HUES48 (cell line): Measurements from ENCODE around the gene EMC6.
A peak's percentile ranks its signal among the peaks of the same experiment; 100 is the strongest.

ENCODE experiments used
- H3K27ac ChIP-seq: one replicate; pipeline ENCODE4 v1.7.0; 2013; ENCODE audit warnings: low read depth, low read length, inconsistent platforms
- H3K27me3 ChIP-seq: 2 replicates; pipeline ENCODE4 v1.6.1; 2013; ENCODE audit warnings: mild to moderate bottlenecking, low read length; ENCODE audit not compliant: control insufficient read depth, insufficient read depth
- H3K36me3 ChIP-seq: 2 replicates; pipeline ENCODE4 v1.6.1; 2013; ENCODE audit warnings: low read length; ENCODE audit not compliant: control insufficient read depth, insufficient read depth
- H3K4me1 ChIP-seq: 2 replicates; pipeline ENCODE4 v1.6.1; 2013; ENCODE audit warnings: mild to moderate bottlenecking, low read length; ENCODE audit not compliant: control insufficient read depth, insufficient read depth
- H3K4me3 ChIP-seq: 2 replicates; pipeline ENCODE4 v1.5.1; 2013; ENCODE audit warnings: mild to moderate bottlenecking, low read depth, low read length
- H3K9ac ChIP-seq: 2 replicates; pipeline ENCODE4 v1.6.1; 2013; ENCODE audit warnings: mild to moderate bottlenecking, low read depth, low read length, moderate library complexity
- H3K9me3 ChIP-seq: 2 replicates; pipeline ENCODE4 v1.6.1; 2013; ENCODE audit warnings: low read length; ENCODE audit not compliant: control insufficient read depth, insufficient read depth

The EMC6 gene

DNA sequence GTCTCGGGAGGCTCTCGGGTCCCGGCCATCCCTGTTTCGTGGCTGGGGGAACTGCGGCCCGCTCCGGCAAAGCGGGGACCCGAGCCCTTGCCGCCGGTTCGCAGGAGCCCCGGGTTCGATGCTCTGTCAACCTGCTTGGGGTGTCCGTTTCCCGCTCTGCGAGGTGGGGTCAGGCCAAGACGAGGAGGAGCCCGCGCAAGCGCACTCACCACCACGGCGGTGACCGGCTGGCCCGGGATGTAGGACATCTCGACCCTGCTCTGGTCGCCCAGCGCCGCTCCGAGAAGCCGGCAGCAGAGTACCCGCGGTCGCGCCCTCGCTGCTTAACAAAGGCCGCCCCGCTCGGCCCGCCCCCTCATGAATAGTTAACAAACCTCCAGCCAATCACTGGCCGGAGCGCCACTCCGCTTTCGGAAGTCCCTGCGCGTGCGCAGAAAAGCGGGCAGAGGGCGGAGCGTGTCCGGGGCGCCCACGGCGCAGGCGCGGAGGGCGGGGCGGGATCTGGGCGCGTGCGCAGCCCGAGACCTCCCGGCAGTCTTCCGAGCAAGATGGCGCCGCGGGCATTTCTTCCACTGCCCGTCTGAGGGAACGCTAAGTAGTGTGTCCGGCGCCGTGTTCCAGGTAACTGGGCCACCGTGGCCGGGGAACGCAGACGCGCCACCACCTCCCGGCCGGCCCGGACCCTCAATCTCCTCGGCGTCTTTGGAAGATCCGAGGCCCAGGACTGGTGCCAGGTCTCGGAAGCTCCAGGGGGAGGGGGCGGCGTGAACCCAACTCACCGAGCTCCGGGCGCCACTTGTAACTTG, at the start of gene EMC6, which contains the start of gene TAX1BP3:
Gene EMC6, plus strand, starts transcription at position 534 of the 806 bp plus-strand sequence. CDS start 335 bp downstream, outside the sequence.
Gene TAX1BP3, minus strand, starts transcription at position 300 of the 806 bp plus-strand sequence. Its CDS starts 52 bp downstream, at position 248.
- Histone ChIP-seq H3K36me3 (peaks cover 18% of the 10 kb centered on the region; the same call in 1 of the 2 replicates), H3K9me3 (no peaks in the 10 kb centered on the region), H3K27ac (peak within 1 kb of the TSS; percentile 99), H3K4me1 (peaks cover 8% of the 10 kb centered on the region; the same call in 1 of the 2 replicates), H3K4me3 (peak within 1 kb of the TSS; percentile 87), H3K27me3 (no peaks in the 10 kb centered on the region), H3K9ac (peak within 1 kb of the TSS; percentile 91)

DNA sequence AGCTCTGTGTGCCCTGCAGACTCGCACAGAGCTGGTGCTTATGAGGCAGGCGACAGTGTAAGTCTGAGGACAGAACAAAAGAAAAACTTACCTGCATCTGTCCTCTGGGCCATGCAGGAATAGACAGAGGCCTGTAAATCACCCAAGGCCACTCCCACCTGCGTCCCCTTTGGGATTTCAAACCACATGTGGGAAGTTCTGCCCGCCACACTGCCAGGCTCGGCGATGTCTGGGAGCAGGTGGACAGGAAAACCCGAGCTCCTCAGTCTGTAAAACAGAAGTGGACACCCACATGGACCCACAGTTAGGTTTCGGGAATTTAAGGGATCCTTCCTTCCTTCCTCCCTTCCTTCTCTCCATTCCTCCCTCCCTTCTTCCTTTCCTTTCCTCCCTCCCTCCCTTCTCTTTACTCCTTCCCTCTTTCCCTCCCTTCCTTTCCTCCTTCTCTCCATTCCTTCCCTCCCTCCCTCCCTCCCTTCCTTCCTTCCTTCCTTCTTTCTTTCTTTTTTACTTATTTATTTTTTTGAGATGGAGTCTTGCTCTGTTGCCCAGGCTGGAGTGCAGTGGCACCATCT, 47.4 kb upstream of the EMC6 start:
- Histone ChIP-seq H3K9ac (no peak overlapping the region), H3K36me3 (peaks cover 74% of the 10 kb centered on the region), H3K9me3 (no peaks in the 10 kb centered on the region), H3K4me1 (no peaks in the 10 kb centered on the region), H3K4me3 (no peak overlapping the region), H3K27ac (no peak overlapping the region), H3K27me3 (no peaks in the 10 kb centered on the region)

DNA sequence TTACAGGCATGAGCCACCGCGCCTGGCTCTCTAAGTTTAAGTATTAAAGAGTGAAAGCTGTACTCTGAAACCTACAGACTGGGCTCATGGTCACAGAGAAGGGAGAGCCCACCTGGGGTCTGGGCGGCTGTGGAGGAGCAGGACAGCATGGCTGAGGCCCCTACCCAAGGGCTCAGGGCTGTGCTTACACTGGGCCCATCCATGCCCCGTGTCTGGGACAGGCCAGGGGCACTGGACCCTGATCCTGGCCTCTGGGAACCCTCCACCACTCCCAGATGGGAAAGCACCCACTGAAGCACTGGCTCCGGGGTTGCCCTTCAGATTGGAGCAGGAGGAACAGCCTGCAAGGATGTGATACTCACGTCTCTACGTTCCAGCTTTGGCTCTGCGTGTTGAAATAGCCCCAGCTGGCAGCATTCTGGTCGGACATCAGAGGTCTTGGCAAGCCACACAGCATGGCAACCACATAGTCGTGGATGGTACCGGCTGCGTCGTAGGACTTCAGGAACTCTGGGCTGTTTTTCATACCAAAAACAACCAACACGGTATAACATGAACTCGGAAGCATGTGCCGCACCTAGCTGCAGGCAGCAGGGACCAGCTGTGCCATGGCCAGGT, 45.5 kb upstream of the EMC6 start:
- peaks cover 75% of the 10 kb centered on the region for H3K36me3 ChIP-seq

DNA sequence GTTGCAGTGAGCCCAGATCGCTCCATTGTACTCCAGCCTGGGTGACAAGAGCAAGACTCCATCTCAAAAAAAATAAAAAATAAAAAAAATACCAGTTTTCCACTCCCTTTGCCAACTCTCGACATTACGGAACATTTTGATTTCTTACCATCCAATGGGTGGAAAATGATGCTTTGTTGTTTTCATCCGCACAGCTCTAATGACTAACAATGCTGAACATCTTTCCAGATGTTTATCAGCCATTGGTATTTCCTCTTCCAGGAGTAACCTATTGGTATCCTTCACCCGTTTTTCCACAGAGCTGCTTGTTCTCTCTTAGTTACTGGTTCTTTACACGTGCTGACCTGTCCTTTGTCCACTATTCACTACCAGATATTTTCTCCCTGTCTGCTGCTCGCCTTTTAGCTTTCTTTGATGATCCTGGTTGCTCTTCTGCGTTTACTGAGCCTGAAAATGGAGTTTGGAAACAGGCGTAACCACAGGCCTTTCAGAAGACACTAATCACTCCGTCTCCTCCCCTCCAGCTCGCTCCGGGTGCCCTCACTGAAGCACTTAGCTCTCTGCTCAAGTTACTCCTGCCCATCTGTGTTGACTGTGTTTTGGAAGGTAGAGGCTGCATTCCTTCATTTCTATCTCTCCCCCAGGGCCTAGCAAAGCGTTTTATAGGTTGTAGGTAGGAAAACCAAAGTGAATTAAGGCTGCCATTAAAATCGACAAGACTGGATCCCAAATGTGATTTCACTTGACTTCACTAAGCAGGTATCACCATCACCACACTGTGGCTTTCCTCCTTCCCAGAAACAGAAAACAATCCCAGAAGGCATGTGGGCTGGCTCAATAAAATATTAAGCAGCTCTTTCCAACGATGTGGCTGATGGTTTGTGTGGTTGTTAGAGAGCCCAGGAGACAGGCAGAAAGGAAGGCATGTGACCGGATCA, 41.5 kb upstream of the EMC6 start:
- no peaks in the 10 kb centered on the region for H3K4me1 ChIP-seq
- no peaks in the 10 kb centered on the region for H3K27me3 ChIP-seq
- no peak overlapping the region for H3K9ac ChIP-seq
- H3K27ac ChIP-seq = no peak overlapping the region
- peaks cover 71% of the 10 kb centered on the region for H3K36me3 ChIP-seq
- H3K9me3 ChIP-seq = no peaks in the 10 kb centered on the region
- no peak overlapping the region for H3K4me3 ChIP-seq

More for the DNA sequence above, 45.5 kb upstream of the EMC6 start:
- H3K9ac ChIP-seq = no peak overlapping the region
- no peaks in the 10 kb centered on the region for H3K4me1 ChIP-seq
- no peaks in the 10 kb centered on the region for H3K9me3 ChIP-seq
- H3K4me3 ChIP-seq = no peak overlapping the region
- no peaks in the 10 kb centered on the region for H3K27me3 ChIP-seq
- no peak overlapping the region for H3K27ac ChIP-seq

DNA sequence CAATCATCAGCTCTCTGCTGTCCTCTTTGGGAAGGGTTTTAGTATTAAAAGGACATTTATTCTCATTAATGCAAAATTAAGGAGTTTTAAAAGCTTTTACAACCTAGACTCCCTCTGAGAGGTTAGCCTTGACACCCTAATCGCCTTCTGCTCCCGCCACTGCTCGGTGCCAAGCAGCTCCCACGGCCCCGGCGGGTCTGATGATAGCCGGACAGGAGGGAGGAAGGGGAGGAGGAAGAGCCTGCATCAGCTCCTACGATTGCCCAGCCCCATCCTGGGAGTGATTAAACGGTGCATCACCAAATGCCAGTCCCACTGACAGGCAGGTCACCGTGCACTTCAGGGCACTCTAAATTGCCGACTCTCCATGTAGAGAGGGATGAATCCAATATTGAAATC, 40.8 kb upstream of the EMC6 start:
- Histone ChIP-seq H3K27me3 (no peaks in the 10 kb centered on the region), H3K27ac (no peak overlapping the region), H3K9me3 (no peaks in the 10 kb centered on the region), H3K4me1 (no peaks in the 10 kb centered on the region), H3K4me3 (no peak overlapping the region), H3K9ac (no peak overlapping the region), H3K36me3 (peaks cover 71% of the 10 kb centered on the region)

DNA sequence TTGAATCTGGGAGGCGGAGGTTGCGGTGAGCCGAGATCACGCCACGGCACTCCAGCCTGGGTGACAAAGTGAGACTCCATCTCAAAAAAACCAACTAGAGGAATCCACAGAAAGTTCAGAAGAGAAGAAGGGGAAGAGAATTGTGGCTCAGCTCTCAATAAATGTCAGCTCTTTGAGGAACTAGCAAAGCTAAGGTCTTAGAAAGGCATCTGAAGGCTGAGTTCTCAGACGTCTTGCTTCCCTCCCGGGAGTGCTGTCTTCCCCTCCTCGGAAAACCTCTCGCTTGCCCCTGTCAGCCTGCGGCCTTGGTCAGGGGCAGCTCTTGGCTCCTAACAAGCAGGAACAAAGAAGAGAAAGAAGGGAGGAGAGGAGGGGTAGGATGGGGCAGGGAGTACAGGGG, 37.8 kb upstream of the EMC6 start:
- Histone ChIP-seq H3K9me3 (no peaks in the 10 kb centered on the region), H3K4me1 (no peaks in the 10 kb centered on the region), H3K36me3 (peaks cover 50% of the 10 kb centered on the region), H3K9ac (no peak overlapping the region), H3K4me3 (no peak overlapping the region), H3K27ac (no peak overlapping the region), H3K27me3 (no peaks in the 10 kb centered on the region)

DNA sequence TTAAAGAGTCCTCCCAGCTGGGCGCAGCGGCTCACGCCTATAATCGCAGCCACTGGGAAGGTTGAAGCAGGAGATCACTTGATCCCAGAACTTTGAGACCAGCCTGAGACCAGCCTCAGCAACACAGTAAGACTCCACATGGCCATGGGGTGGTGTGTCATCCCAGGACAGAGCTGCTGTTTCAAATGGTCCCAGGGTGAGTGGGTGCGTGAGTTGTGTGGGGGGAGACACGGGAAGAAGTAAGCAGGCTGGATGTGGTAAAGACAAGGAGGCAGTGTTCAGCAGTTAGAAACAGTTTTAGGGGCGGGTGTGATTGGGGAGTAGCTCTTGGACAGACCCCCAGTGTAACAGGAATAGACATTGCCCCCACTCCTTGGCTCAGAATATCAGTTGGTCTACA, 36.3 kb upstream of the EMC6 start:
- no peak overlapping the region for H3K27ac ChIP-seq
- H3K36me3 ChIP-seq = peaks cover 39% of the 10 kb centered on the region
- H3K4me1 ChIP-seq = no peaks in the 10 kb centered on the region
- no peaks in the 10 kb centered on the region for H3K9me3 ChIP-seq
- no peak overlapping the region for H3K9ac ChIP-seq
- H3K4me3 ChIP-seq = no peak overlapping the region
- H3K27me3 ChIP-seq = no peaks in the 10 kb centered on the region

DNA sequence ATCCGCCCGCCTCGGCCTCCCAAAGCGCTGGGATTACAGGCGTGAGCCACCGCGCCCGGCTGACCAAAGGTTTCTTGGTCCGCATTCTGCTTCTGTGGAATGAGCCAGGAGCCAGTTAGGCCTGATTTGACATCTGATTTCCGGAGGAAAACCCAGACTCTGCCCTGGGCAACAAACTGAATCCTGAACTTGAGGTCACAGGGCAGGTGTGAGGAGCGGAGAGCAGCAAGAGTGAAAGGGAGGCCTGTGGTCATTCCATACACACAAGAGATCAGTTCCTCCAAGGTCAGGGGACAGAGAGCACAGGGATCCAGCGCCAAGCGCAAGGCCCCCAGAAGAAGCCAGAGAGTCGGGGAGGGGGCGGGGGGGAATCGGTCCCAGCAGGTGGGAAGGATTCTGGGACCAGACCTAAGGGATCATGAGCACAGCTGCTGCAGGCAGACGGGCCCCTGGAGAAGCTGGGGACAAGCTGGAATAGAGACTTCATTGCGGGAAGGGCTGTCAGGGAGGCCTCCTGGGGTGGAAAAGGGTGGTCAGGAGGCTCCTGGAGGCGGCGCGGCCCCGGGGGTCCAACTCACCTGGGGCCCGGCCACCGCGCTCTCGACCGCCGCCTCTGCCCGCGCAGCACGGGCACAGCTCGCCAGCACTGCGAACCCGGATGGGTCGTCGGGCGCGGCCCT, 33.0 kb upstream of the EMC6 start:
- H3K27ac ChIP-seq = peak overlapping the region; percentile 68
- peak overlapping the region; percentile 67 for H3K9ac ChIP-seq
- peaks cover 5% of the 10 kb centered on the region; the same call in 1 of the 2 replicates for H3K4me1 ChIP-seq
- H3K27me3 ChIP-seq = no peaks in the 10 kb centered on the region
- no peaks in the 10 kb centered on the region for H3K9me3 ChIP-seq
- peak overlapping the region; percentile 88 for H3K4me3 ChIP-seq
- H3K36me3 ChIP-seq = peaks cover 19% of the 10 kb centered on the region

DNA sequence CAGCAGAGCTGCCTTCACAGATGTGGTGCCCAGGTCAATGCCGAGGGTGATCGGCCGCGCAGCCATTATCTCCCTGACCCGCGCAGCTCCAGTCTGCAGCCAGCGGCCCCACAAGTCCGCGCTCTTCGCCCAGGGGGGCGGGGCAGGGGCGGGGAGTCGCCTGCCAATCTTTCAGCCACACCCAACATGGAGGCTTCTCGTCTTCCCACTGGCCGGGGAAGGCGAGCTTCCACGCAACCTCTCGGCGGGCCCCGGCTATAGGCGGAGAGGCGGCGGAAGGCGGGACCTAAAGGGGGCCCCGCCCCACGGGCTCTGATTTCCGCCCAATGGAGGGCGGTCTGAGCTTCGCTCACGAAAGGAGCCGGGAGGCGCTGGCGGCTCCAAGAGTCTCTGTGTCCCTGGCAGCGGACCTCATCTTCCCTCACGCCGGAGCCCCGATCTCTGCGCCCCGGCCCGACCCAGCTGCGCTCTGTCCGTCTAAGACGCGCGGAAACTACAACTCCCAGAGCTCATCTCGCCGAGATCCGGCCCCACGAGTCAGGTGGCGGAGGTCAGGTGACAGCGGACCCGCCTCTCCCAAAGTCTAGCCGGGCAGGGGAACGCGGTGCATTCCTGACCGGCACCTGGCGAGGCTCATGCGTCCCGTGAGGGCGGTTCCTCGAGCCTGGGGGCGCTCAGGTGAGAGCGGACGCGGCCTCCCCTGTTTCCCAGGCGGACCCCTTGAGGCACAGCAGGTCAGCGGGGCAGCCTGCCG, 32.3 kb upstream of the EMC6 start, which contains the start of the genes CTNS and SHPK:
Gene CTNS, plus strand, starts transcription at position 607 of the 754 bp plus-strand sequence. CDS start 3,447 bp downstream, outside the sequence.
Gene SHPK, minus strand, starts transcription at position 97 of the 754 bp plus-strand sequence. Its CDS starts 31 bp downstream, at position 66.
- Histone ChIP-seq H3K4me3 (peak within 1 kb of the TSS; percentile 88), H3K36me3 (peaks cover 16% of the 10 kb centered on the region), H3K27ac (peak within 1 kb of the TSS; percentile 99), H3K4me1 (peaks cover 8% of the 10 kb centered on the region), H3K27me3 (no peaks in the 10 kb centered on the region), H3K9me3 (no peaks in the 10 kb centered on the region), H3K9ac (peak within 1 kb of the TSS; percentile 90)
